Glomerular endothelial cell (primary cell): Measurements from ENCODE around the gene PCDHGA4. TPM values are rescaled to one million over a fixed set of nuclear protein-coding genes. Genes with fewer than 3 reads are reported as not detected.
"Not testable (repeated sequence)": the region's sequence is repeated elsewhere in the genome, so short reads cannot be mapped to it uniquely, and the experiment has no call there.

Experiments
- DNase-seq: peaks from one replicate; pipeline ENCODE4 v3.0.0-alpha.2; 2011; ENCODE audit warnings: low read depth, low spot score; ENCODE audit errors: extremely low read depth
- total RNA-seq: library from RNA; depleted of rRNA; stranded (reverse); fragments of >200 nt; gene quantifications from 2 replicates; pipeline ENCODE4 v1.2.3, GENCODE V29; 2015

The PCDHGA4 gene
- total RNA-seq, result 5.7 and 9.2 TPM in 2 replicates

GRCh38 chr5:141354900-141355469, at the start of gene PCDHGA4:
TSS of gene PCDHGA4 (plus strand) at chr5:141355021. CDS start at chr5:141355108, 87 bp downstream.
- no peak for DNase-seq

GRCh38 chr5:141306630-141307029, 48.2 kb upstream of the PCDHGA4 start:
- DNase-seq, result no peak

- DNase-seq, result no peak
Observed at GRCh38 chr5:141313711-141314110, 41.1 kb upstream of the PCDHGA4 start.

- DNase-seq, result not testable (repeated sequence)
Observed at GRCh38 chr5:141316963-141317362, 37.9 kb upstream of the PCDHGA4 start.

- DNase-seq, result no peak
Observed at GRCh38 chr5:141319202-141319601, 35.6 kb upstream of the PCDHGA4 start.

GRCh38 chr5:141319699-141320098, 35.1 kb upstream of the PCDHGA4 start:
- no peak for DNase-seq

- DNase-seq, result peak; percentile 89
Observed at GRCh38 chr5:141320225-141321169, 34.3 kb upstream of the PCDHGA4 start, which contains the start of gene TAF7. TSS of gene TAF7 (minus strand) at chr5:141320784. CDS start at chr5:141320044, 740 bp downstream.

- no peak for DNase-seq
Observed at GRCh38 chr5:141322261-141322660, 32.6 kb upstream of the PCDHGA4 start.

GRCh38 chr5:141326088-141326854, 28.6 kb upstream of the PCDHGA4 start:
- DNase-seq, result no peak

- DNase-seq, result no peak
Observed at GRCh38 chr5:141328231-141328630, 26.6 kb upstream of the PCDHGA4 start.

GRCh38 chr5:141330299-141331080, 24.3 kb upstream of the PCDHGA4 start, which contains the start of gene PCDHGA1:
TSS of gene PCDHGA1 (plus strand) at chr5:141330514.
- DNase-seq, result no peak

GRCh38 chr5:141332571-141332970, 22.2 kb upstream of the PCDHGA4 start:
- not testable (repeated sequence) for DNase-seq

GRCh38 chr5:141338538-141339306, 16.1 kb upstream of the PCDHGA4 start, which contains the start of gene PCDHGA2:
TSS of gene PCDHGA2 (plus strand) at chr5:141338760.
- no peak for DNase-seq

GRCh38 chr5:141340781-141341354, 14.0 kb upstream of the PCDHGA4 start:
- not testable (repeated sequence) for DNase-seq

- DNase-seq, result no peak
Observed at GRCh38 chr5:141342773-141343172, 12.0 kb upstream of the PCDHGA4 start.

- no peak for DNase-seq
Observed at GRCh38 chr5:141343242-141343952, 11.4 kb upstream of the PCDHGA4 start, which contains the start of gene PCDHGA3. TSS of gene PCDHGA3 (plus strand) at chr5:141343829. CDS start at chr5:141344034, 205 bp downstream.

GRCh38 chr5:141343953-141344463, 10.8 kb upstream of the PCDHGA4 start:
- no peak for DNase-seq

GRCh38 chr5:141345327-141345726, 9.5 kb upstream of the PCDHGA4 start:
- DNase-seq, result no peak
